Caco-2 (cell line): ENCODE results near the gene NOP16. TPM values are rescaled to one million over a fixed set of nuclear protein-coding genes. Genes with fewer than 3 reads are reported as not detected.

Experiments
- BruUV-seq: library from RNA; stranded (reverse); fragments of 400-500 nt; replicated peaks from 2 replicates; lab custom pipeline; 2021; lab: Mats Ljungman, UMichigan
- CTCF ChIA-PET: fragments of 300-600 bp; sonication (Branson Sonifier 250); formaldehyde crosslinking; loops from one replicate; lab custom pipeline; 2022; ENCODE audit warnings: antibody characterized with exemption; lab: Charles Lee
- POLR2A ChIA-PET: fragments of 300-600 bp; sonication (Branson Sonifier 250); formaldehyde crosslinking; loops from one replicate; lab custom pipeline; 2022; ENCODE audit warnings: antibody characterized with exemption; lab: Charles Lee
- DNase-seq, 2 experiments: peaks; one replicate each; pipeline versions ENCODE4 v3.0.0 to v3.0.0-alpha.2; 2020 to 2022
- H3K27me3 ChIP-seq: replicated peaks from 2 replicates; pipeline ENCODE4 v1.6.0; 2011; ENCODE audit warnings: low read length; ENCODE audit not compliant: control insufficient read depth, insufficient read depth
- H3K36me3 ChIP-seq: 2 replicates; pipeline ENCODE4 v1.5.1; 2011; ENCODE audit warnings: low read length; ENCODE audit not compliant: control insufficient read depth, insufficient read depth
- H3K4me1 ChIP-seq: fragments of 250-450 bp; sonication (Bioruptor Pico); 2 replicates; pipeline ENCODE4 v1.5.1; 2020; ENCODE audit warnings: mild to moderate bottlenecking
- H3K4me3 ChIP-seq: 2 replicates; pipeline ENCODE4 v1.5.1; 2011; ENCODE audit warnings: low read depth, mild to moderate bottlenecking, control low read depth, low read length
- H3K9me3 ChIP-seq: fragments of 250-450 bp; sonication (Bioruptor Pico); 2 replicates; pipeline ENCODE4 v1.5.1; 2020; ENCODE audit warnings: mild to moderate bottlenecking, moderate library complexity
- H3K27ac Mint-ChIP-seq: one replicate; pipeline ENCODE4 v1.8.0; 2022; ENCODE audit warnings: mixed read lengths; ENCODE audit not compliant: unreplicated experiment
- H3K27me3 Mint-ChIP-seq: one replicate; pipeline ENCODE4 v1.8.0; 2022; ENCODE audit warnings: mixed read lengths; ENCODE audit not compliant: insufficient read depth, unreplicated experiment
- H3K36me3 Mint-ChIP-seq: one replicate; pipeline ENCODE4 v1.8.0; 2022; ENCODE audit warnings: mild to moderate bottlenecking, mixed read lengths; ENCODE audit not compliant: insufficient read depth, unreplicated experiment
- H3K4me1 Mint-ChIP-seq: one replicate; pipeline ENCODE4 v1.8.0; 2022; ENCODE audit warnings: low read depth, mixed read lengths; ENCODE audit not compliant: unreplicated experiment
- H3K4me3 Mint-ChIP-seq: one replicate; pipeline ENCODE4 v1.8.0; 2022; ENCODE audit warnings: mild to moderate bottlenecking, moderate library complexity, mixed read lengths; ENCODE audit not compliant: unreplicated experiment
- H3K9me3 Mint-ChIP-seq: one replicate; pipeline ENCODE4 v1.8.0; 2022; ENCODE audit warnings: mixed read lengths; ENCODE audit not compliant: unreplicated experiment
- CTCF ChIP-seq, 2 experiments: fragments of 200-600 bp in 1 of 2; IDR thresholded peaks; 1 replicate in 1 of 2; 2 replicates in 1 of 2; pipeline versions ENCODE4 v1.5.1 to v1.8.0; 2011 to 2022; ENCODE audit warnings: antibody characterized with exemption in 1 of 2, control low read depth in 1 of 2, inconsistent platforms in 1 of 2, low read depth in 1 of 2, low read length in 1 of 2, mild to moderate bottlenecking in 1 of 2, moderate library complexity in 1 of 2; ENCODE audit not compliant: insufficient read depth in 1 of 2, severe bottlenecking in 1 of 2, unreplicated experiment in 1 of 2
- intact Hi-C: fragments of 100-400 bp; cut with micrococcal nuclease; formaldehyde crosslinking; loops from one replicate; pipeline ENCODE4 v1.10.0; 2022; ENCODE audit not compliant: unreplicated experiment
- total RNA-seq: library from RNA; stranded (reverse); gene quantifications from 2 replicates; pipeline ENCODE4 v1.2.3, GENCODE V29; 2022

Gene NOP16
- total RNA-seq, 1 experiment from 2014 or later, result 48.0 TPM

GRCh38 chr5:176352116-176352878 is 36.1 kb downstream of the NOP16 start:
- H3K27me3 Mint-ChIP-seq, result no peaks in the 10 kb centered on the region
- intact Hi-C loops, result no loop called here
- no TSS peak for BruUV-seq
- POLR2A ChIA-PET, result interaction anchor here (1.0 kb wide), 1 partner anchor 8 kb away, joined by 4 read pairs; no protein-coding TSS in a partner anchor
- no peaks in the 10 kb centered on the region for H3K4me1 ChIP-seq
- no peaks in the 10 kb centered on the region for H3K27me3 ChIP-seq
- TF ChIP-seq CTCF (IDR thresholded peaks at IDR 0.05; ENCODE audit: insufficient read depth in 1 of 2, low read depth in 1 of 2, low read length in 1 of 2, severe bottlenecking in 1 of 2, unreplicated experiment in 1 of 2), result no peak
- H3K9me3 Mint-ChIP-seq, result no peaks in the 10 kb centered on the region
- H3K4me1 Mint-ChIP-seq, result no peaks in the 10 kb centered on the region
- H3K36me3 Mint-ChIP-seq, result peaks cover 88% of the 10 kb centered on the region
- H3K36me3 ChIP-seq, result peaks cover 6% of the 10 kb centered on the region
- H3K4me3 Mint-ChIP-seq, result no peak overlapping the region
- no peak overlapping the region for H3K27ac Mint-ChIP-seq
- H3K4me3 ChIP-seq, result no peak overlapping the region
- H3K9me3 ChIP-seq, result no peaks in the 10 kb centered on the region
- CTCF ChIA-PET, result interaction anchor here (0.6 to 0.7 kb wide), 3 partner anchors 210 to 675 kb away, joined by 5 to 8 read pairs (median 8); partner anchors contain the start of gene CPLX2
- DNase-seq, result no peak

DNA sequence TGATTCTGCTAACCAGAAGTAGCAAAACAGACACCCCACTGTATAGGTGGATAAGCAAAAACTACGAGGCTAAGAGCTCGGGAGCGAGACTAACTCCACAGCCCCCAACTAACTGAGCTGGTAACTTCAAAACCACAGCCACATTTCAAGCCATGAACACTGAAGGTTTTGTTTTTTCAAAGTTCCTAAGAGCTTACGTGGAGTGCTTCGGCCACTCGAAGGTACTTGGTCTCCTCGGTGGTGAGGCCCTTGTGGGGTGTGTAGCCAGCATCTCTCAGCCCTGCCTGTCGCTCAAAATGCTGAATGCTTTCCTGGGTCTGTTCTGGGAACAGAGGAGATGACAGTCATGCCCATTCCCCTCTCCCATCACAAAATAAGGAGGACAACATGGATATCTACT is 38.0 kb downstream of the NOP16 start:
- peaks cover 84% of the 10 kb centered on the region for H3K36me3 Mint-ChIP-seq
- no peaks in the 10 kb centered on the region for H3K27me3 Mint-ChIP-seq
- CTCF ChIA-PET, result no interaction called here
- H3K27ac Mint-ChIP-seq, result no peak overlapping the region
- H3K27me3 ChIP-seq, result no peaks in the 10 kb centered on the region
- no peaks in the 10 kb centered on the region for H3K4me1 Mint-ChIP-seq
- DNase-seq, result no peak
- no peak overlapping the region for H3K4me3 ChIP-seq
- H3K9me3 ChIP-seq, result no peaks in the 10 kb centered on the region
- no peaks in the 10 kb centered on the region for H3K9me3 Mint-ChIP-seq
- intact Hi-C loops, result no loop called here
- POLR2A ChIA-PET, result no interaction called here
- no peak for TF ChIP-seq CTCF (IDR thresholded peaks at IDR 0.05; ENCODE audit: insufficient read depth in 1 of 2, low read depth in 1 of 2, low read length in 1 of 2, severe bottlenecking in 1 of 2, unreplicated experiment in 1 of 2)
- peaks cover 6% of the 10 kb centered on the region for H3K36me3 ChIP-seq
- H3K4me3 Mint-ChIP-seq, result no peak overlapping the region
- BruUV-seq, result no TSS peak
- H3K4me1 ChIP-seq, result no peaks in the 10 kb centered on the region

GRCh38 chr5:176342766-176343458 is 45.5 kb downstream of the NOP16 start:
- no peak overlapping the region for H3K4me3 Mint-ChIP-seq
- ChIA-PET POLR2A (no interaction called here), CTCF (no interaction called here)
- no peak overlapping the region for H3K4me3 ChIP-seq
- H3K4me1 Mint-ChIP-seq, result no peaks in the 10 kb centered on the region
- H3K36me3 ChIP-seq, result peaks cover 3% of the 10 kb centered on the region
- no peaks in the 10 kb centered on the region for H3K9me3 ChIP-seq
- no peaks in the 10 kb centered on the region for H3K4me1 ChIP-seq
- no peak overlapping the region for H3K27ac Mint-ChIP-seq
- DNase-seq, result no peak
- no peaks in the 10 kb centered on the region for H3K9me3 Mint-ChIP-seq
- TF ChIP-seq CTCF (IDR thresholded peaks at IDR 0.05; ENCODE audit: insufficient read depth in 1 of 2, low read depth in 1 of 2, low read length in 1 of 2, severe bottlenecking in 1 of 2, unreplicated experiment in 1 of 2), result no peak
- H3K36me3 Mint-ChIP-seq, result peaks cover 43% of the 10 kb centered on the region
- no TSS peak for BruUV-seq
- intact Hi-C loops, result no loop called here
- no peaks in the 10 kb centered on the region for H3K27me3 ChIP-seq
- H3K27me3 Mint-ChIP-seq, result no peaks in the 10 kb centered on the region
